GM12864 (cell line): ENCODE data around the gene EYA2.

ENCODE experiments used
- DNase-seq: peaks from one replicate; pipeline ENCODE4 v3.0.0-alpha.2; 2011; ENCODE audit warnings: low read depth
- H3K4me3 ChIP-seq: 2 replicates; pipeline ENCODE4 v1.5.1; 2011; ENCODE audit warnings: mild to moderate bottlenecking, low read depth, low read length, control low read depth
- TF ChIP-seq, protein P1 (sequence below): IDR thresholded peaks from 2 replicates; pipeline ENCODE4 v1.5.1; 2011; ENCODE audit warnings: low read depth, mild to moderate bottlenecking, moderate library complexity, low read length, control low read depth, inconsistent platforms; ENCODE audit errors: missing control alignments

The EYA2 gene

GRCh38 chr20:47235111-47235510 lies 340.5 kb downstream of the EYA2 start:
- no peak for DNase-seq
- TF ChIP-seq, protein P1, sequence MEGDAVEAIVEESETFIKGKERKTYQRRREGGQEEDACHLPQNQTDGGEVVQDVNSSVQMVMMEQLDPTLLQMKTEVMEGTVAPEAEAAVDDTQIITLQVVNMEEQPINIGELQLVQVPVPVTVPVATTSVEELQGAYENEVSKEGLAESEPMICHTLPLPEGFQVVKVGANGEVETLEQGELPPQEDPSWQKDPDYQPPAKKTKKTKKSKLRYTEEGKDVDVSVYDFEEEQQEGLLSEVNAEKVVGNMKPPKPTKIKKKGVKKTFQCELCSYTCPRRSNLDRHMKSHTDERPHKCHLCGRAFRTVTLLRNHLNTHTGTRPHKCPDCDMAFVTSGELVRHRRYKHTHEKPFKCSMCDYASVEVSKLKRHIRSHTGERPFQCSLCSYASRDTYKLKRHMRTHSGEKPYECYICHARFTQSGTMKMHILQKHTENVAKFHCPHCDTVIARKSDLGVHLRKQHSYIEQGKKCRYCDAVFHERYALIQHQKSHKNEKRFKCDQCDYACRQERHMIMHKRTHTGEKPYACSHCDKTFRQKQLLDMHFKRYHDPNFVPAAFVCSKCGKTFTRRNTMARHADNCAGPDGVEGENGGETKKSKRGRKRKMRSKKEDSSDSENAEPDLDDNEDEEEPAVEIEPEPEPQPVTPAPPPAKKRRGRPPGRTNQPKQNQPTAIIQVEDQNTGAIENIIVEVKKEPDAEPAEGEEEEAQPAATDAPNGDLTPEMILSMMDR = no peak
- no peak overlapping the region for H3K4me3 ChIP-seq

DNA sequence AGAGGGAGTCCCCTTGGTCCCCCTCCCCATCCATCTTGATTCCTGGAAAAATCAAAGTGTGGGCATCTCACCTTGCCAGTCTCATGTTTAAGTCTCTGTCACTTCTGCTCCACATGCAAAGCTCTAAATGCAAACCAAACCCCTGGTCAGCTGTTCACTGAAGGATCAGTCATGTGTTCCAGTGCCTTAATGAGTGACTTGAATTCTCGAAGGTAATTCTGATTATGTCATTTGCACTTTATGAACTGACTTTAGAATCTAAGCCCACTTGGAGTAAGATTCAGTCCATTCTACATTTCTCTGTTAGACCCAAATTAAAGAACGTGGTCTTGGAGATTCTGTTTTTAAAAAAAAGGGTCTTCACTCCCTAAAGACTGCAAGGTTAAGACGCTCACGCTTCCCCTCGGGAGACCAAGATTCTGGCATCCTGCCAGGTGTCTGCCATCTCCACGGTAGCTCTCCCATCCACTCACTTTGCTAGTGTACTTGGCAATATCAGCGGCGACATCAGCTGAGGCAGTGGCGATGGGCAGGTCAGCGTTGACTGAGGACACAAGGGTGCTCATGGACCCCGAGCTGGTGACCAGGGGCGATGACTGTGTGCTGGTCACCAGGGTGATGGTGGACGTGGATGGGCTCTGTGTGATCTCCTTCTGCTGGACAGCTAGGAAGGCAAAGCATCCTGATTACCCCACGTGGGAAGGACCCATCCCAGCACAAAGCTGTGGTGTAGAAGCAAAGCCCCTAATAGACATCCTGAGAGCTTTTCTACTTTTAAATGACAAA lies 341.4 kb downstream of the EYA2 start:
- no peak for DNase-seq
- TF ChIP-seq, protein P1 = no peak

DNA sequence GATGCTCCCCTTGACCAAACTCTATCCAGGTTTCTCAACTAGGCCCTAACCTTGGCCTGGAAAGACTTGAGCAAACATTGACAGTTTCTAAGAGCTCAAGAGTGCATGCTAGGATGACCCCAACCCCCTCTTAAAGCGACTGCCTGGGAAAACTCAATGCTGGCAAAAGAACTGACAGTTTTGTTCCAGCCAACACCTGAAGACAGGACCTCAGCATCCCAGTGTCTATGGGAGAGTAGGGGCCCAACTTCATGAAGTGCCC lies 341.9 kb downstream of the EYA2 start:
- no peak for DNase-seq
- H3K4me3 ChIP-seq = no peak overlapping the region
- TF ChIP-seq, protein P1 = no peak

More for the DNA sequence above, 341.4 kb downstream of the EYA2 start:
- no peak overlapping the region for H3K4me3 ChIP-seq

DNA sequence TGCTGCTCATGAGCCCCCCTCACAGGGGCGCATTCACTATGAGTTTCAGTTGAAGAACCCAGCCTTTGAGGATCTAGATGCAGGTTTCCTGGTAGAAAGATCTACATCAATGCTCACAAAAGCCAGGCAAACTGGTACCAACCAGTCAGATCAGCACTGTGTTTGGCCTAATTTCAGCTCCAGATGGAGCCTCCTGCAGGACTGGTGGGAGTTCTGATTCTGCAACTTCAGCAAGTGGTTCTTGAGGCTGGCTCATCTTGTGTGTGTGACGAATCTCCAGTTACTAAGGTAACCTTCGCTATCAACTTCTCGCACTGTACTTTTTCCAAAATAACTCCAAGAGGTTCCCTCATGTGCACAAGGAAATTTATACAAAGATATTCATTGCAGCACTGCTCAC lies 343.1 kb downstream of the EYA2 start:
- H3K4me3 ChIP-seq = no peak overlapping the region
- TF ChIP-seq, protein P1 = no peak
- no peak for DNase-seq
